ENCODE measurements around the gene YTHDF1. TPM values are rescaled to one million over a fixed set of nuclear protein-coding genes. Genes with fewer than 3 reads are reported as not detected.
"Not testable (repeated sequence)": the region's sequence is repeated elsewhere in the genome, so short reads cannot be mapped to it uniquely, and the experiment has no call there.

The YTHDF1 gene
- total RNA-seq, 2 donors from 2014 or later: 64.9 to 73.2 TPM

GRCh38 chr20:63253065-63253437 is 37.1 kb upstream of the YTHDF1 start:
- Mint-ChIP-seq H3K27ac (no peak overlapping the region), H3K36me3 (ENCODE audit: low read depth) (no peaks in the 10 kb centered on the region), H3K4me1 (no peaks in the 10 kb centered on the region), H3K4me3 (peak overlapping the region; percentile 46), H3K9me3 (peaks cover 8% of the 10 kb centered on the region), H3K27me3 (ENCODE audit: insufficient read depth) (peaks cover 57% of the 10 kb centered on the region)
- no peak for DNase-seq
- H3K27ac ChIP-seq (ENCODE audit: low read depth, low read length): peak overlapping the region; percentile 96
- peak overlapping the region; percentile 45 for H3K4me3 ChIP-seq (ENCODE audit: low read length)
- no peaks in the 10 kb centered on the region for H3K36me3 ChIP-seq (ENCODE audit: control insufficient read depth, insufficient read depth, low read length)
- peaks cover 54% of the 10 kb centered on the region for H3K27me3 ChIP-seq (ENCODE audit: control insufficient read depth, insufficient read depth, low read length, poor library complexity, severe bottlenecking)
- 33 to 38% methylated on average over 9 to 16 of the region's 16 CpGs for WGBS, 2 experiments (ENCODE audit: insufficient coverage in 1 of 2, insufficient read length in 1 of 2)
- TF ChIP-seq CTCF (conservative IDR thresholded peaks at IDR 0.05): no peak
- no peaks in the 10 kb centered on the region for H3K9me3 ChIP-seq (ENCODE audit: control insufficient read depth, low read length)
- no peak overlapping the region for H3K9ac ChIP-seq (ENCODE audit: extremely low read depth, low read length, poor library complexity, severe bottlenecking)
- peaks cover 3% of the 10 kb centered on the region for H3K4me1 ChIP-seq (ENCODE audit: control insufficient read depth, insufficient read depth, low read length)

DNA sequence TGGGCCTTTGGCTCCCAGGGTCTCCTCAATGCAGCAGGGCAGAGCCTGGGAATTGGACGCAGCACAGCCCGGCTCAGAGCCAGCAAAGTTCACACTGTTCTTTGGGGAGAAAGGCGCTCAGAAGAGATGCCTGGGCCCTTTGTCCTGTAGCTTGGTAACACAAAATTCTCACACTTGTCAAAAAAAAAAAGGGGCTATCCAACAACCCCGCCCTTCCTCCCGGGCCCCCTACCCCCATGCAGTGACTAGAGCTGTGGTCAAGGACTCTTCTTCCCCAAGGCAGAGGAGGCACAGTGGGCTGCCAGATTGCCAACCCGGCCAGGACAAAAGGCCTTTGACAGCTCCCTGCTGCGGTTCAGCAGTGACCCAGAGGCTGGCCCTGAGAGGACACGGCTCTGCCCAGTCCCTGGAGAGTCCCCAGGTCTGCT is 36.4 kb upstream of the YTHDF1 start:
- DNase-seq: no peak
- Histone ChIP-seq H3K4me1 (ENCODE audit: control insufficient read depth, insufficient read depth, low read length) (peaks cover 3% of the 10 kb centered on the region), H3K9ac (ENCODE audit: extremely low read depth, low read length, poor library complexity, severe bottlenecking) (no peak overlapping the region), H3K9me3 (ENCODE audit: control insufficient read depth, low read length) (no peaks in the 10 kb centered on the region), H3K27ac (ENCODE audit: low read depth, low read length) (peak overlapping the region; percentile 96), H3K27me3 (ENCODE audit: control insufficient read depth, insufficient read depth, low read length, poor library complexity, severe bottlenecking) (peaks cover 54% of the 10 kb centered on the region), H3K4me3 (ENCODE audit: low read length) (no peak overlapping the region), H3K36me3 (ENCODE audit: control insufficient read depth, insufficient read depth, low read length) (no peaks in the 10 kb centered on the region)
- WGBS, 2 experiments (ENCODE audit: insufficient coverage in 1 of 2, insufficient read length in 1 of 2): 52 to 78% methylated on average over 6 to 8 of the region's 8 CpGs
- Mint-ChIP-seq H3K9me3 (peaks cover 8% of the 10 kb centered on the region), H3K4me1 (no peaks in the 10 kb centered on the region), H3K27ac (no peak overlapping the region), H3K36me3 (ENCODE audit: low read depth) (no peaks in the 10 kb centered on the region), H3K27me3 (ENCODE audit: insufficient read depth) (peaks cover 57% of the 10 kb centered on the region), H3K4me3 (no peak overlapping the region)
- no peak for TF ChIP-seq CTCF (conservative IDR thresholded peaks at IDR 0.05)

- H3K4me3 Mint-ChIP-seq; H3K27ac Mint-ChIP-seq; H3K4me1 ChIP-seq (ENCODE audit: control insufficient read depth, insufficient read depth, low read length): not testable (repeated sequence)
These were observed 35.4 kb upstream of the YTHDF1 start for GRCh38 chr20:63251350-63251749.

More at GRCh38 chr20:63251350-63251749, 35.4 kb upstream of the YTHDF1 start:
- not testable (repeated sequence) for DNase-seq; H3K4me1 Mint-ChIP-seq; H3K9me3 Mint-ChIP-seq; H3K9me3 ChIP-seq (ENCODE audit: control insufficient read depth, low read length); H3K36me3 Mint-ChIP-seq (ENCODE audit: low read depth); H3K36me3 ChIP-seq (ENCODE audit: control insufficient read depth, insufficient read depth, low read length); H3K27ac ChIP-seq (ENCODE audit: low read depth, low read length); H3K9ac ChIP-seq (ENCODE audit: extremely low read depth, low read length, poor library complexity, severe bottlenecking); H3K4me3 ChIP-seq (ENCODE audit: low read length)
- H3K27me3 Mint-ChIP-seq (ENCODE audit: insufficient read depth): peaks cover 50% of the 10 kb centered on the region
- peak; percentile 63 for TF ChIP-seq CTCF (conservative IDR thresholded peaks at IDR 0.05)
- 40 to 56% methylated on average over 7 to 10 of the region's 14 CpGs for WGBS, 2 experiments (ENCODE audit: insufficient coverage in 1 of 2, insufficient read length in 1 of 2)
- peaks cover 45% of the 10 kb centered on the region for H3K27me3 ChIP-seq (ENCODE audit: control insufficient read depth, insufficient read depth, low read length, poor library complexity, severe bottlenecking)
